HepG2 (cell line): ENCODE measurements around the gene MZF1. TPM values are rescaled to one million over a fixed set of nuclear protein-coding genes. Genes with fewer than 3 reads are reported as not detected.

Experiments
- ATM ChIP-seq: fragments of 450-650 bp; IDR thresholded peaks from 2 replicates; pipeline ENCODE4 v1.7.1; 2017; ENCODE audit warnings: mild to moderate bottlenecking, borderline replicate concordance
- BORCS8-MEF2B ChIP-seq: sonication (generic); formaldehyde crosslinking; IDR thresholded peaks from 2 replicates; pipeline ENCODE4 v1.8.0; 2022; ENCODE audit warnings: mild to moderate bottlenecking, missing genetic modification reagents
- E2F2 ChIP-seq: sonication (generic); formaldehyde crosslinking; IDR thresholded peaks from 2 replicates; pipeline ENCODE4 v1.4.0; 2020; ENCODE audit warnings: missing genetic modification reagents, borderline replicate concordance
- GABPB1 ChIP-seq: IDR thresholded peaks from 2 replicates; pipeline ENCODE4 v1.6.1; 2016; ENCODE audit warnings: mild to moderate bottlenecking, missing genetic modification reagents, moderate library complexity, missing compliant biosample characterization
- PBX2 ChIP-seq: IDR thresholded peaks from 2 replicates; pipeline ENCODE4 v1.6.1; 2016; ENCODE audit warnings: control low read depth
- PHF21A ChIP-seq: sonication (generic); formaldehyde crosslinking; IDR thresholded peaks from 2 replicates; pipeline ENCODE4 v1.5.0; 2020; ENCODE audit warnings: mild to moderate bottlenecking, missing genetic modification reagents
- SP5 ChIP-seq: IDR thresholded peaks from 2 replicates; pipeline ENCODE4 v1.6.1; 2016; ENCODE audit warnings: low read depth, borderline replicate concordance
- ZBTB25 ChIP-seq: IDR thresholded peaks from 2 replicates; pipeline ENCODE4 v1.6.1; 2018; ENCODE audit warnings: missing genetic modification reagents
- ZFX ChIP-seq: sonication (generic); formaldehyde crosslinking; IDR thresholded peaks from 2 replicates; pipeline ENCODE4 v1.4.0; 2020; ENCODE audit warnings: mild to moderate bottlenecking, low read depth, missing genetic modification reagents, moderate library complexity
- ZNF224 ChIP-seq: sonication (generic); formaldehyde crosslinking; IDR thresholded peaks from 2 replicates; pipeline ENCODE4 v1.5.0; 2020; ENCODE audit warnings: mild to moderate bottlenecking, missing genetic modification reagents
- ZNF280B ChIP-seq: sonication (generic); formaldehyde crosslinking; IDR thresholded peaks from 2 replicates; pipeline ENCODE4 v1.5.0; 2020; ENCODE audit warnings: missing genetic modification reagents, mild to moderate bottlenecking, borderline replicate concordance
- ZNF430 ChIP-seq: sonication (generic); formaldehyde crosslinking; IDR thresholded peaks from 2 replicates; pipeline ENCODE4 v1.9.0; 2021; ENCODE audit warnings: mild to moderate bottlenecking, missing genetic modification reagents
- ZNF569 ChIP-seq: sonication (generic); formaldehyde crosslinking; IDR thresholded peaks from 2 replicates; pipeline ENCODE4 v1.5.0; 2020; ENCODE audit warnings: mild to moderate bottlenecking, missing genetic modification reagents, moderate library complexity, borderline replicate concordance
- ZNF891 ChIP-seq: sonication (generic); formaldehyde crosslinking; IDR thresholded peaks from 2 replicates; pipeline ENCODE4 v1.5.0; 2020; ENCODE audit warnings: mild to moderate bottlenecking, missing genetic modification reagents
- polyA plus RNA-seq, 8 experiments: library from polyadenylated mRNA; depleted of rRNA in 3 of 8; stranded (reverse) in 7 of 8; unstranded in 1 of 8; fragments of >200 nt; fragmentation: Illumina TruSeq in 4 of 8; extraction: Trizol in 4 of 8; gene quantifications; 2 replicates each; pipeline versions ENCODE4 v1.2.1 to v1.2.3, GENCODE V29; 2011 to 2016; ENCODE audit warnings: low read depth in 4 of 8, missing spikeins in 1 of 8, mixed read lengths in 1 of 8; ENCODE audit not compliant: insufficient read depth in 1 of 8
- total RNA-seq, 5 experiments: library from RNA; depleted of rRNA; stranded (reverse); fragments of >200 nt; fragmentation: Illumina TruSeq; extraction: Trizol; gene quantifications; 2 replicates each; pipeline ENCODE4 v1.2.3, GENCODE V29; 2016; ENCODE audit warnings: low read depth in 1 of 5

MZF1 gene
- total and polyA plus RNA-seq, 2 of the 13 experiments (the other 11 are each of a cell fraction or from before 2014, with no cell fraction given): 3.1 to 8.1 TPM

- TF ChIP-seq ZNF430 (CRISPR knock-in tag): 0 out of 2 replicates have a peak, but pooled peaks have one; percentile 19
- TF ChIP-seq BORCS8-MEF2B (CRISPR knock-in tag): 0 out of 2 replicates have a peak, but pooled peaks have one; percentile 0
- TF ChIP-seq PBX2 (CRISPR knock-in tag): no peak
- no peak for TF ChIP-seq GABPB1 (CRISPR knock-in tag)
- no peak for TF ChIP-seq SP5 (CRISPR knock-in tag)
- no peak for TF ChIP-seq ZNF569 (CRISPR knock-in tag)
- 0 out of 2 replicates have a peak, but pooled peaks have one; percentile 22 for TF ChIP-seq ZNF891 (CRISPR knock-in tag)
- TF ChIP-seq ZFX (CRISPR knock-in tag): 0 out of 2 replicates have a peak, but pooled peaks have one; percentile 5
- TF ChIP-seq E2F2 (CRISPR knock-in tag): no peak
- 0 out of 2 replicates have a peak, but pooled peaks have one; percentile 24 for TF ChIP-seq ZNF280B (CRISPR knock-in tag)
- TF ChIP-seq ATM: no peak
- no peak for TF ChIP-seq ZBTB25
- TF ChIP-seq ZNF224 (CRISPR knock-in tag): 0 out of 2 replicates have a peak, but pooled peaks have one; percentile 71
- no peak for TF ChIP-seq PHF21A (CRISPR knock-in tag)
These were observed 19.2 kb downstream of the MZF1 start (continued) for GRCh38 chr19:58553799-58554493.
